HepG2 (cell line): ENCODE data around the gene TOPBP1. TPM values are rescaled to one million over a fixed set of nuclear protein-coding genes. Genes with fewer than 3 reads are reported as not detected.
A peak's percentile ranks its signal among the peaks of the same experiment; 100 is the strongest.

ENCODE experiments used
- GABPB1 ChIP-seq: IDR thresholded peaks from 2 replicates; pipeline ENCODE4 v1.6.1; 2016; ENCODE audit warnings: mild to moderate bottlenecking, missing genetic modification reagents, moderate library complexity, missing compliant biosample characterization
- KDM3A ChIP-seq: IDR thresholded peaks from 2 replicates; pipeline ENCODE4 v1.6.1; 2018; ENCODE audit warnings: low read depth, missing compliant biosample characterization
- KDM5B ChIP-seq: sonication (generic); formaldehyde crosslinking; IDR thresholded peaks from 2 replicates; pipeline ENCODE4 v1.4.0; 2020; ENCODE audit warnings: missing genetic modification reagents, mild to moderate bottlenecking, borderline replicate concordance
- KLF6 ChIP-seq: IDR thresholded peaks from 2 replicates; pipeline ENCODE4 v1.8.0; 2016; ENCODE audit warnings: missing biosample characterization, missing genetic modification reagents
- MTF1 ChIP-seq: sonication (generic); formaldehyde crosslinking; IDR thresholded peaks from 2 replicates; pipeline ENCODE4 v1.5.0; 2020; ENCODE audit warnings: missing genetic modification reagents
- MXI1 ChIP-seq: IDR thresholded peaks from 3 replicates; pipeline ENCODE4 v1.6.1; 2012; ENCODE audit warnings: low read depth, low read length, inconsistent platforms, borderline replicate concordance
- NR2C2 ChIP-seq: sonication (generic); formaldehyde crosslinking; IDR thresholded peaks from 2 replicates; pipeline ENCODE4 v1.4.0; 2020; ENCODE audit warnings: missing genetic modification reagents, mild to moderate bottlenecking, moderate library complexity, borderline replicate concordance
- NR3C1 ChIP-seq: sonication (generic); formaldehyde crosslinking; IDR thresholded peaks from 2 replicates; pipeline ENCODE4 v1.4.0; 2020; ENCODE audit warnings: missing genetic modification reagents
- ONECUT2 ChIP-seq: sonication (generic); formaldehyde crosslinking; IDR thresholded peaks from 2 replicates; pipeline ENCODE4 v1.4.0; 2020; ENCODE audit warnings: missing genetic modification reagents
- SPEN ChIP-seq: sonication (generic); formaldehyde crosslinking; IDR thresholded peaks from 2 replicates; pipeline ENCODE4 v1.5.1; 2020; ENCODE audit warnings: low read depth, mild to moderate bottlenecking, missing genetic modification reagents
- ZNF567 ChIP-seq: sonication (generic); formaldehyde crosslinking; IDR thresholded peaks from 2 replicates; pipeline ENCODE4 v1.8.1; 2023; ENCODE audit warnings: mild to moderate bottlenecking, missing genetic modification reagents, borderline replicate concordance
- ZNF724P ChIP-seq: sonication (generic); formaldehyde crosslinking; IDR thresholded peaks from 2 replicates; pipeline ENCODE4 v1.8.0; 2022; ENCODE audit warnings: missing genetic modification reagents, borderline replicate concordance
- polyA plus RNA-seq, 8 experiments: library from polyadenylated mRNA; depleted of rRNA in 3 of 8; stranded (reverse) in 7 of 8; unstranded in 1 of 8; fragments of >200 nt; fragmentation: Illumina TruSeq in 4 of 8; extraction: Trizol in 4 of 8; gene quantifications; 2 replicates each; pipeline versions ENCODE4 v1.2.1 to v1.2.3, GENCODE V29; 2011 to 2016; ENCODE audit warnings: low read depth in 4 of 8, missing spikeins in 1 of 8, mixed read lengths in 1 of 8; ENCODE audit not compliant: insufficient read depth in 1 of 8
- total RNA-seq, 5 experiments: library from RNA; depleted of rRNA; stranded (reverse); fragments of >200 nt; fragmentation: Illumina TruSeq; extraction: Trizol; gene quantifications; 2 replicates each; pipeline ENCODE4 v1.2.3, GENCODE V29; 2016; ENCODE audit warnings: low read depth in 1 of 5
- TF ChIP-seq, protein P1 (sequence below): sonication (generic); formaldehyde crosslinking; IDR thresholded peaks from 2 replicates; pipeline ENCODE4 v1.4.0; 2020; ENCODE audit warnings: missing genetic modification reagents, mild to moderate bottlenecking, borderline replicate concordance
- TF ChIP-seq, protein P2 (sequence below): sonication (generic); formaldehyde crosslinking; IDR thresholded peaks from 2 replicates; pipeline ENCODE4 v1.4.0; 2020; ENCODE audit warnings: missing genetic modification reagents
- TF ChIP-seq, protein P3 (sequence below): sonication (generic); formaldehyde crosslinking; IDR thresholded peaks from 2 replicates; pipeline ENCODE4 v1.4.0; 2020; ENCODE audit warnings: mild to moderate bottlenecking, missing genetic modification reagents
- TF ChIP-seq, protein P4 (sequence below): IDR thresholded peaks from 2 replicates; pipeline ENCODE4 v1.6.1; 2016; ENCODE audit warnings: mild to moderate bottlenecking
- TF ChIP-seq, protein P5 (sequence below): sonication (generic); formaldehyde crosslinking; IDR thresholded peaks from 2 replicates; pipeline ENCODE4 v1.4.0; 2020; ENCODE audit warnings: missing genetic modification reagents
- TF ChIP-seq, protein P6 (sequence below): sonication (generic); formaldehyde crosslinking; IDR thresholded peaks from 2 replicates; pipeline ENCODE4 v1.5.1; 2020; ENCODE audit warnings: mild to moderate bottlenecking, missing genetic modification reagents, moderate library complexity

Gene TOPBP1
- total and polyA plus RNA-seq, 2 of the 13 experiments (the other 11 are each of a cell fraction or from before 2014, with no cell fraction given), result 24.3 to 42.9 TPM

DNA sequence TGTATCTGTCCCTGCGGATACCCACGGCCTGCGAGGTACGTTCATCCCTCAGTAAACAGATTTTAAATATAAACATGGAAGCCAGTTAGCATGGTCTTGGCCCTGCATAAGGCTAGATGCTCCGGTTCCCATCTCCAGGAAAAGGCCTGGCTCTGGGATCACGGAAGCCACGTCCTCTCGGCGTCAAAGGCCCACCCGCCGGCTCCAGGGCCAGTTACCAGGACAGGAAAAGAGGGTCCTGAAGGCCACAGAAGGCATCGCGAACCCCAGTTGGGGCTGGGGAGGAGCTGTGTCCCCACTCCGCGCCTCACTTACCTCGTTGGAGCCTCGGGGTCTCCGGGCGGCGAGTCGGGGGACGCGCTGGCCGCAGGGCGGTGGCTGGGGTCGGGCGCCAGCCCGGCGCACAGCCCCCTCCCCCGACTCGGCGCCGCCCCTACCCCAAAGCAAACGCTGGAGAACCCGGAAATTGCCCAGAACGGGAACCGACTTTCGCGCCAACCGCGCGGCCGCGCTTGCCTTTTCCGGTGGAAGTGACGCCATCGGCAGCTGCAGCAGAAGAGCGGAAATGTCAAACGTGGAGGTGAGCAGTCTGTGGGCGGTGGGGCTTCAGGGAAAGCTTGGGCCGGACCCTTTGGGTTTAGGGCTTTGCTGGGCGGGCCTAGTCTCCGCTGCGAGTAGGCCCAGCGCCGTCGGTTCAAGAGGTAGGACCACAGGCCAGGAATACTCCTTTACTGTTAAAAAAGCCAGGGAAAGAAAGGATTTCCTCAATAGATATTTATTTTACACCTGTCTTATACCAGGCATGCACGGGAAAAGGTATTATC, at the start of gene TOPBP1 (continued):
- TF ChIP-seq, protein P1, sequence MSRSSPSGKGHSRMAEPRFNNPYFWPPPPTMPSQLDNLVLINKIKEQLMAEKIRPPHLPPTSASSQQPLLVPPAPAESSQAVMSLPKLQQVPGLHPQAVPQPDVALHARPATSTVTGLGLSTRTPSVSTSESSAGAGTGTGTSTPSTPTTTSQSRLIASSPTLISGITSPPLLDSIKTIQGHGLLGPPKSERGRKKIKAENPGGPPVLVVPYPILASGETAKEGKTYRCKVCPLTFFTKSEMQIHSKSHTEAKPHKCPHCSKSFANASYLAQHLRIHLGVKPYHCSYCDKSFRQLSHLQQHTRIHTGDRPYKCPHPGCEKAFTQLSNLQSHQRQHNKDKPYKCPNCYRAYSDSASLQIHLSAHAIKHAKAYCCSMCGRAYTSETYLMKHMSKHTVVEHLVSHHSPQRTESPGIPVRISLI (CRISPR knock-in tag), result peak; percentile 25; the same call in 1 of the 2 replicates
- TF ChIP-seq ONECUT2 (CRISPR knock-in tag) (no peak), NR3C1 (CRISPR knock-in tag) (no peak), ZNF724P (CRISPR knock-in tag) (no peak), KDM3A (no peak), SPEN (CRISPR knock-in tag) (peak; percentile 59), GABPB1 (peak; percentile 96), KDM5B (CRISPR knock-in tag) (no peak; the same call in 1 of the 2 replicates), KLF6 (CRISPR knock-in tag) (no peak; the same call in 1 of the 2 replicates), MTF1 (no peak), NR2C2 (CRISPR knock-in tag) (peak; percentile 59), ZNF567 (no peak), MXI1 (peak; percentile 77; the same call in 1 of the 3 replicates)
- TF ChIP-seq, protein P2, sequence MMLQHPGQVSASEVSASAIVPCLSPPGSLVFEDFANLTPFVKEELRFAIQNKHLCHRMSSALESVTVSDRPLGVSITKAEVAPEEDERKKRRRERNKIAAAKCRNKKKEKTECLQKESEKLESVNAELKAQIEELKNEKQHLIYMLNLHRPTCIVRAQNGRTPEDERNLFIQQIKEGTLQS, result peak; percentile 71
- TF ChIP-seq, protein P3, sequence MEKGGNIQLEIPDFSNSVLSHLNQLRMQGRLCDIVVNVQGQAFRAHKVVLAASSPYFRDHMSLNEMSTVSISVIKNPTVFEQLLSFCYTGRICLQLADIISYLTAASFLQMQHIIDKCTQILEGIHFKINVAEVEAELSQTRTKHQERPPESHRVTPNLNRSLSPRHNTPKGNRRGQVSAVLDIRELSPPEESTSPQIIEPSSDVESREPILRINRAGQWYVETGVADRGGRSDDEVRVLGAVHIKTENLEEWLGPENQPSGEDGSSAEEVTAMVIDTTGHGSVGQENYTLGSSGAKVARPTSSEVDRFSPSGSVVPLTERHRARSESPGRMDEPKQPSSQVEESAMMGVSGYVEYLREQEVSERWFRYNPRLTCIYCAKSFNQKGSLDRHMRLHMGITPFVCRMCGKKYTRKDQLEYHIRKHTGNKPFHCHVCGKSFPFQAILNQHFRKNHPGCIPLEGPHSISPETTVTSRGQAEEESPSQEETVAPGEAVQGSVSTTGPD (CRISPR knock-in tag), result no peak
- TF ChIP-seq, protein P4, sequence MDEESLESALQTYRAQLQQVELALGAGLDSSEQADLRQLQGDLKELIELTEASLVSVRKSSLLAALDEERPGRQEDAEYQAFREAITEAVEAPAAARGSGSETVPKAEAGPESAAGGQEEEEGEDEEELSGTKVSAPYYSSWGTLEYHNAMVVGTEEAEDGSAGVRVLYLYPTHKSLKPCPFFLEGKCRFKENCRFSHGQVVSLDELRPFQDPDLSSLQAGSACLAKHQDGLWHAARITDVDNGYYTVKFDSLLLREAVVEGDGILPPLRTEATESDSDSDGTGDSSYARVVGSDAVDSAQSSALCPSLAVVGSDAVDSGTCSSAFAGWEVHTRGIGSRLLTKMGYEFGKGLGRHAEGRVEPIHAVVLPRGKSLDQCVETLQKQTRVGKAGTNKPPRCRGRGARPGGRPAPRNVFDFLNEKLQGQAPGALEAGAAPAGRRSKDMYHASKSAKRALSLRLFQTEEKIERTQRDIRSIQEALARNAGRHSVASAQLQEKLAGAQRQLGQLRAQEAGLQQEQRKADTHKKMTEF, result peak; percentile 77
- TF ChIP-seq, protein P5, sequence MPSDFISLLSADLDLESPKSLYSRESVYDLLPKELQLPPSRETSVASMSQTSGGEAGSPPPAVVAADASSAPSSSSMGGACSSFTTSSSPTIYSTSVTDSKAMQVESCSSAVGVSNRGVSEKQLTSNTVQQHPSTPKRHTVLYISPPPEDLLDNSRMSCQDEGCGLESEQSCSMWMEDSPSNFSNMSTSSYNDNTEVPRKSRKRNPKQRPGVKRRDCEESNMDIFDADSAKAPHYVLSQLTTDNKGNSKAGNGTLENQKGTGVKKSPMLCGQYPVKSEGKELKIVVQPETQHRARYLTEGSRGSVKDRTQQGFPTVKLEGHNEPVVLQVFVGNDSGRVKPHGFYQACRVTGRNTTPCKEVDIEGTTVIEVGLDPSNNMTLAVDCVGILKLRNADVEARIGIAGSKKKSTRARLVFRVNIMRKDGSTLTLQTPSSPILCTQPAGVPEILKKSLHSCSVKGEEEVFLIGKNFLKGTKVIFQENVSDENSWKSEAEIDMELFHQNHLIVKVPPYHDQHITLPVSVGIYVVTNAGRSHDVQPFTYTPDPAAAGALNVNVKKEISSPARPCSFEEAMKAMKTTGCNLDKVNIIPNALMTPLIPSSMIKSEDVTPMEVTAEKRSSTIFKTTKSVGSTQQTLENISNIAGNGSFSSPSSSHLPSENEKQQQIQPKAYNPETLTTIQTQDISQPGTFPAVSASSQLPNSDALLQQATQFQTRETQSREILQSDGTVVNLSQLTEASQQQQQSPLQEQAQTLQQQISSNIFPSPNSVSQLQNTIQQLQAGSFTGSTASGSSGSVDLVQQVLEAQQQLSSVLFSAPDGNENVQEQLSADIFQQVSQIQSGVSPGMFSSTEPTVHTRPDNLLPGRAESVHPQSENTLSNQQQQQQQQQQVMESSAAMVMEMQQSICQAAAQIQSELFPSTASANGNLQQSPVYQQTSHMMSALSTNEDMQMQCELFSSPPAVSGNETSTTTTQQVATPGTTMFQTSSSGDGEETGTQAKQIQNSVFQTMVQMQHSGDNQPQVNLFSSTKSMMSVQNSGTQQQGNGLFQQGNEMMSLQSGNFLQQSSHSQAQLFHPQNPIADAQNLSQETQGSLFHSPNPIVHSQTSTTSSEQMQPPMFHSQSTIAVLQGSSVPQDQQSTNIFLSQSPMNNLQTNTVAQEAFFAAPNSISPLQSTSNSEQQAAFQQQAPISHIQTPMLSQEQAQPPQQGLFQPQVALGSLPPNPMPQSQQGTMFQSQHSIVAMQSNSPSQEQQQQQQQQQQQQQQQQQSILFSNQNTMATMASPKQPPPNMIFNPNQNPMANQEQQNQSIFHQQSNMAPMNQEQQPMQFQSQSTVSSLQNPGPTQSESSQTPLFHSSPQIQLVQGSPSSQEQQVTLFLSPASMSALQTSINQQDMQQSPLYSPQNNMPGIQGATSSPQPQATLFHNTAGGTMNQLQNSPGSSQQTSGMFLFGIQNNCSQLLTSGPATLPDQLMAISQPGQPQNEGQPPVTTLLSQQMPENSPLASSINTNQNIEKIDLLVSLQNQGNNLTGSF, result no peak
- TF ChIP-seq, protein P6, sequence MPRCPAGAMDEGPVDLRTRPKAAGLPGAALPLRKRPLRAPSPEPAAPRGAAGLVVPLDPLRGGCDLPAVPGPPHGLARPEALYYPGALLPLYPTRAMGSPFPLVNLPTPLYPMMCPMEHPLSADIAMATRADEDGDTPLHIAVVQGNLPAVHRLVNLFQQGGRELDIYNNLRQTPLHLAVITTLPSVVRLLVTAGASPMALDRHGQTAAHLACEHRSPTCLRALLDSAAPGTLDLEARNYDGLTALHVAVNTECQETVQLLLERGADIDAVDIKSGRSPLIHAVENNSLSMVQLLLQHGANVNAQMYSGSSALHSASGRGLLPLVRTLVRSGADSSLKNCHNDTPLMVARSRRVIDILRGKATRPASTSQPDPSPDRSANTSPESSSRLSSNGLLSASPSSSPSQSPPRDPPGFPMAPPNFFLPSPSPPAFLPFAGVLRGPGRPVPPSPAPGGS (CRISPR knock-in tag), result peak; percentile 68
